ENCODE results near the gene PAX2. TPM values are rescaled to one million over a fixed set of nuclear protein-coding genes. Genes with fewer than 3 reads are reported as not detected.

Gene PAX2
- total RNA-seq, 1 donor from 2014 or later = 5.1 TPM

DNA sequence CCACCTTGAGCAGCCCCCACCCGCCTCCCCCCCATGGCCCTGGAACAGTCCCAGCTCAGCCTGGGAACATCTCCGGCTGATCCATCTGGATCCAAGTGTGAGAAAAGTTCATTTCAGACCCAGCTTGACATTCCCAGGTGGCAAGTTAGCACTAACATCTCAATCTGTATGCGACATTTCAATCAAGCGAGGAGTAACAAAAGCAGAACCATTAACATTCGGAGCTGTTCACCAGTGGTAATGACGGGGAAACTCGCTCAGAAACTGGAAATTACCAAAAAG, 65.4 kb downstream of the PAX2 start:
- no peak for DNase-seq (ENCODE audit: low read depth)
- H3K27me3 ChIP-seq (ENCODE audit: control insufficient read depth, insufficient read depth, low read length) = no peaks in the 10 kb centered on the region
- TF ChIP-seq, protein P1, sequence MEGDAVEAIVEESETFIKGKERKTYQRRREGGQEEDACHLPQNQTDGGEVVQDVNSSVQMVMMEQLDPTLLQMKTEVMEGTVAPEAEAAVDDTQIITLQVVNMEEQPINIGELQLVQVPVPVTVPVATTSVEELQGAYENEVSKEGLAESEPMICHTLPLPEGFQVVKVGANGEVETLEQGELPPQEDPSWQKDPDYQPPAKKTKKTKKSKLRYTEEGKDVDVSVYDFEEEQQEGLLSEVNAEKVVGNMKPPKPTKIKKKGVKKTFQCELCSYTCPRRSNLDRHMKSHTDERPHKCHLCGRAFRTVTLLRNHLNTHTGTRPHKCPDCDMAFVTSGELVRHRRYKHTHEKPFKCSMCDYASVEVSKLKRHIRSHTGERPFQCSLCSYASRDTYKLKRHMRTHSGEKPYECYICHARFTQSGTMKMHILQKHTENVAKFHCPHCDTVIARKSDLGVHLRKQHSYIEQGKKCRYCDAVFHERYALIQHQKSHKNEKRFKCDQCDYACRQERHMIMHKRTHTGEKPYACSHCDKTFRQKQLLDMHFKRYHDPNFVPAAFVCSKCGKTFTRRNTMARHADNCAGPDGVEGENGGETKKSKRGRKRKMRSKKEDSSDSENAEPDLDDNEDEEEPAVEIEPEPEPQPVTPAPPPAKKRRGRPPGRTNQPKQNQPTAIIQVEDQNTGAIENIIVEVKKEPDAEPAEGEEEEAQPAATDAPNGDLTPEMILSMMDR (IDR thresholded peaks at IDR 0.05; ENCODE audit: insufficient read depth, low read length, poor library complexity, severe bottlenecking) = no peak
- peaks cover 2% of the 10 kb centered on the region for H3K36me3 ChIP-seq (ENCODE audit: control insufficient read depth, insufficient read depth, low read length)
- no peak overlapping the region for H3K4me3 ChIP-seq (ENCODE audit: low read depth, low read length)

DNA sequence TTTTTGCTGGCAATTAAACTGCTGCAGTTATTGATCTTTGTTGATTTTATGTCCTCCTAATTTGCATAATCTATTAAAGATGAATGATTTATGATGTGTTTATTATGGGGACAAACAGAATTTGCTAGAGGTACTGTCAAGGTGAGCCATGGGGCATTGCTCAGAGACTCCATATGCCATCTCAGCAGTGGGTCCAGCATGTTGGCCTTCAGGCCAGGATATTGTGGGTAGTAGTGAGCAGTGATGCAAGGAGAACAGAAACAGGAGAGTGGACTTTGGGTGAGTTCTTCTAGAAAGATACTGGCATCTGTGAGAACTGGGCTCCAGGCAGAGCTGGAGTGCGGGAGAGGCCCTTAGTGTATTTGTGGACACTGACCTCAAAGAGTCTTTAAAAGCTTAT, 65.9 kb downstream of the PAX2 start:
- TF ChIP-seq, protein P1 (IDR thresholded peaks at IDR 0.05; ENCODE audit: insufficient read depth, low read length, poor library complexity, severe bottlenecking) = no peak
- H3K4me3 ChIP-seq (ENCODE audit: low read depth, low read length) = no peak overlapping the region
- H3K27me3 ChIP-seq (ENCODE audit: control insufficient read depth, insufficient read depth, low read length) = no peaks in the 10 kb centered on the region
- peaks cover 2% of the 10 kb centered on the region for H3K36me3 ChIP-seq (ENCODE audit: control insufficient read depth, insufficient read depth, low read length)
- DNase-seq (ENCODE audit: low read depth) = no peak

DNA sequence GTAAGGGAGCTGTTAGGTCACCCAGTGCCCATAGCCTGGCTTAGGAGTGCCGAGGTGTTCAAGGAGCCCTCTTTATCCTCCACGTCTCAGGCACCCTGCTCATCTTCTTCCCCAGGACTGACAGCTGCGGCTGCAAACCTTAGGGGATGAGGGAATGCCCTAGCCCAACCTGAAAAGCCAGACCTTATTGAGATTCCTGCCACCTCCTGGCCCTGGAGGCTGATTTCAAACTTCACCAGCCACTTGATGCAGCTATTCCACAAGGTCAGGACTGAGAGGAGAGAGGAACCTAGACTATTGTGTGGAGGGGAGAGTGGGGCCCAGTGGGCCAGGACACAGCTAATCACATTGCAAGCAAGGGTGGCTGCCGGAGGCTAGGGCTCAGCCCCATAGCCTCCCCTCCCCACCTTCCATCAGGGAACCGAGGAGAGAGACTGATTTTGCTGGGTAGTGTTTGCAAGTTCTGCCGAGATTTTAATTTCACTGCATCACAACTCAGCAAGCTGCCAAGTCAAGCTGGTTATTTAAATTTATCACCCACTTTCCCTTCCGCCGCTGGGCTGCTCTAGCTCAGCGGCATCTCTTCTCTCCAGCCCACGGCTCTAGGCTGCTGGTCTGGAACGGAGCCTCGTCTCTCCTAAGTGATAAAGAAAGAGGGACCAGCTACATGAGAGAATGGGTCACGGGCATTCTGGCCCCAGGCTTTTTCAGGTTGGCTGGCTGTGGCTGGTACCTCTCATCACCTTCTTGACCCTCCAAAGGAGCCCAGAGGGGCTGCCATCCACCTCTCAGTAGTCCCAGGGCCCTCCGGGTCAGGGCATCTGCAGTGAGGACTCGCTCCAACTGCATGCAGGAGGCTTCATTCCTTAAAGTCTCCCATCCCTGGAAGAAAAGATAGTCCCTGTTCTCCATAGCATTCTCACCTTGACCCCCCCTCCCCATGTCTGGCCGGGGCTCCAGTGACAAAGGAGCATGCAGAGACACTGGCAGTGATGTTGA, 66.7 kb downstream of the PAX2 start:
- H3K27me3 ChIP-seq (ENCODE audit: control insufficient read depth, insufficient read depth, low read length) = no peaks in the 10 kb centered on the region
- peaks cover 2% of the 10 kb centered on the region for H3K36me3 ChIP-seq (ENCODE audit: control insufficient read depth, insufficient read depth, low read length)
- DNase-seq (ENCODE audit: low read depth) = no peak
- TF ChIP-seq, protein P1 (IDR thresholded peaks at IDR 0.05; ENCODE audit: insufficient read depth, low read length, poor library complexity, severe bottlenecking) = no peak
- no peak overlapping the region for H3K4me3 ChIP-seq (ENCODE audit: low read depth, low read length)

DNA sequence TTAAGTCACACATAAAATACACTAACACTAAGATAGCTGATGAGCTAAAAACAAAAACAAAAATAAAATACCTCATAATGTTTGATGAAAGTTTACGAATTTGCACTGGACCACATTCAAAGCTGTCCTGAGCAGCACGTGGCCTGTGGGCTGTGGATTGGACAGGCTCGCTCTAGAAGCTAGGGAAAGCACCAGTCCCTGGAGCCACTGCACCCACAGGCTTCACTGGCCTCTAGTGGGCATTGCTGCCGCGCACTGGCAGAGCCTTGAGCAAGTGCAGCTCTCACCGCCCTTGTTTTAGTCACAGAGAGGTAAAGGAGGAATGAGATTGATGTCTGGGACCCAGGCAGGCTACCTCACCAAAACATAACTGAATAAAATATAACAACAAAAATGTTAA, 67.6 kb downstream of the PAX2 start:
- H3K27me3 ChIP-seq (ENCODE audit: control insufficient read depth, insufficient read depth, low read length) = no peaks in the 10 kb centered on the region
- H3K4me3 ChIP-seq (ENCODE audit: low read depth, low read length) = no peak overlapping the region
- peaks cover 4% of the 10 kb centered on the region for H3K36me3 ChIP-seq (ENCODE audit: control insufficient read depth, insufficient read depth, low read length)
- DNase-seq (ENCODE audit: low read depth) = no peak
- TF ChIP-seq, protein P1 (IDR thresholded peaks at IDR 0.05; ENCODE audit: insufficient read depth, low read length, poor library complexity, severe bottlenecking) = peak; percentile 14

DNA sequence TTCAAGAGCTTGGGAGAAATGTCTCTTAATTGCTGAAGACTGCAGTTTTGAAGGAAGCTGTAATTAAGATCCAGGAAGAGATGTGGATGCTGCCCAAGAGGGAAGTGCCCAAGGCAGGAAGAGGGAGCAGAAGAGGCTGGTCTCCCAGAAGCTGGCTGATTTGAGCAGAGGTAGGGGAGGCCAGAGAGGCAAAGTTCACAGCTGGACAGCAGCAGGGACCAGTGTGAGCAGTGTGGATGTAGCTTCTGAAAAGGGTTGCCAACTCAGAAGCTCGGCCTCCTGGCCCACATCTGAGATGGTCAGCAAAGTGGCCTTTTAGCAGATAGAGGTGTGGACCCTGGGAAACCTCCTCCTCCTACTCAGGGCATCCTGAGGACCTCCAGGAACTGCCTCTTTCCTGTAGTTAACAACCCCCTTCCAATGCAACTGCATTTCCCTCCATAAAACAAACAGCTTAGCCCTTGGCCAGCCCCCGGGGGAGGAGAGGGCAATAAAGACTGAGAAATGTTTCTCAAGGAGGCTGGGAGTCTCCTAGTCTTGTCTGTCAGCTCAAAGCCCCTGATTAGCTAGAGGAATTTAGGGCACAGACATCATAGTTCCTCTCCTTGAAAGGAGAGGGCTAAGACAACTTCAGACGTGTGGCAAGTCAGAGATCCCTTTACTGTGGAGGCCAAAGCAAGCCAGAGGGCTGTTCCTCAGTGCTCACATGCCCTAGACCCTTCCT, 69.5 kb downstream of the PAX2 start:
- Histone ChIP-seq H3K27me3 (ENCODE audit: control insufficient read depth, insufficient read depth, low read length) (no peaks in the 10 kb centered on the region), H3K36me3 (ENCODE audit: control insufficient read depth, insufficient read depth, low read length) (peaks cover 4% of the 10 kb centered on the region), H3K4me3 (ENCODE audit: low read depth, low read length) (no peak overlapping the region)
- TF ChIP-seq, protein P1 (IDR thresholded peaks at IDR 0.05; ENCODE audit: insufficient read depth, low read length, poor library complexity, severe bottlenecking) = no peak
- no peak for DNase-seq (ENCODE audit: low read depth)

Measured in kidney epithelial cell (primary cell).